NCI-H146 treated with DMSO at 0.1 percent for 48 hours (cell line): ENCODE data around the gene VPS36.
"Not testable (repeated sequence)": the region's sequence is repeated elsewhere in the genome, so short reads cannot be mapped to it uniquely, and the experiment has no call there.

ENCODE experiments used
- DNase-seq: peaks from one replicate; lab custom pipeline; 2025; ENCODE audit not compliant: unreplicated experiment; lab: John Stamatoyannopoulos, UW

The VPS36 gene, protein sequence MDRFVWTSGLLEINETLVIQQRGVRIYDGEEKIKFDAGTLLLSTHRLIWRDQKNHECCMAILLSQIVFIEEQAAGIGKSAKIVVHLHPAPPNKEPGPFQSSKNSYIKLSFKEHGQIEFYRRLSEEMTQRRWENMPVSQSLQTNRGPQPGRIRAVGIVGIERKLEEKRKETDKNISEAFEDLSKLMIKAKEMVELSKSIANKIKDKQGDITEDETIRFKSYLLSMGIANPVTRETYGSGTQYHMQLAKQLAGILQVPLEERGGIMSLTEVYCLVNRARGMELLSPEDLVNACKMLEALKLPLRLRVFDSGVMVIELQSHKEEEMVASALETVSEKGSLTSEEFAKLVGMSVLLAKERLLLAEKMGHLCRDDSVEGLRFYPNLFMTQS

GRCh38 chr13:52450012-52450792 is at the start of gene VPS36:
Gene VPS36 (minus strand): TSS chr13:52450634. CDS start chr13:52450594, 40 bp downstream.
- peak; percentile 90 for DNase-seq

DNA sequence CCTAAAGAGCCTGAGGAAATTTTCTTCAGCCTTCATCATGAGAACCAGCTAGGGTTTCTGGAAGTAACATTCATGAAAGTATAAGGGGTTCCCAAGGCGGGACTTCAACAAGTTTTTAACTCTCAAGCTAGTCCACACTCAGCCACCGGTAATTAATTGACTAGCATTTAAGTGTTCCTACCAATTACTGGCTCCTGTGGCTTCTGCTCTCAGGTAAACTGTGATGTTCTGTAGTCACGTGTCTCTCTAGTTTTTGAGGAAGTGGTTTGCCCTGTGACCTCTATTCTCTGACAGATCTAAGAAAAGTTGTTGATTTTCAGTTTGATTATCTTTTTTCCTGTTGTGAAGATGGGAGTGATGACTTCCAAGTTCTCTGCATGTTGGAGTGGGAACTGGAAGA is 47.5 kb upstream of the VPS36 start:
- DNase-seq: not testable (repeated sequence)

DNA sequence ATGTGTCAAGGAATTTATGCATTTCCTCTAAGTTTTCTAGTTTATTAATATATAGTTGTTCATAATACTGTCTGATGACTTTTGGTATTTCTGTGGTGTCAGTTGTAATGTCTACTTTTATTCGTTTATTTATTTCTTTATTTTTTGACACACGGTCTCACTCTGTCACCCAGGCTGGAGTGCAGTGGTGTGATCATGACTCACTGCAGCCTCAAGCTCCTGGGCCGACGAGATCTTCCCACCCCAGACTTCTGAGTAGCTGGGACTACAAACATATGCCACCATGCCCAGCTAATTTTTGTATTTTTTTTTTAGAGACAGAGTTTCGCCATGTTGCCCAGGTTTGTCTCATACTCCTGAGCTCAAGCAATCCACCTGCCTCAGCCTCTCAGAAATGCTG is 43.8 kb upstream of the VPS36 start:
- not testable (repeated sequence) for DNase-seq

DNA sequence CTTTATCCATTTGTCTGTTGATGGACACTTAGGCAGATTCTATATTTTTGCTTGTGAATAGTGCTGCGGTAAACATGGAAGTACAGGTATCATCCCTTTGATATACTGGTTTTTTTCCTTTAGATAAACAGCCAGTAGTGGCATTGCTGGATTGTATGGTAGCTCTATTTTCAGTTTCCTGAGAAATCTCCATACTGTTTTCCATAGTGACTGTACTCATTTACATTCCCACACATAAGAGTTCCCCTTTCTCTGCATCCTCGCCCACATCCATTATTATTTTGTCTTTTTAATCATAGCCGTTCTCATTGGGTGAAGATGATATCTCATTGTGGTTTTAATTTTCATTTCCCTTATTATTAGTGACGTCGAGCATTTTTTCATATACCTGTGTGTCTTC is 40.6 kb upstream of the VPS36 start:
- DNase-seq: not testable (repeated sequence)

DNA sequence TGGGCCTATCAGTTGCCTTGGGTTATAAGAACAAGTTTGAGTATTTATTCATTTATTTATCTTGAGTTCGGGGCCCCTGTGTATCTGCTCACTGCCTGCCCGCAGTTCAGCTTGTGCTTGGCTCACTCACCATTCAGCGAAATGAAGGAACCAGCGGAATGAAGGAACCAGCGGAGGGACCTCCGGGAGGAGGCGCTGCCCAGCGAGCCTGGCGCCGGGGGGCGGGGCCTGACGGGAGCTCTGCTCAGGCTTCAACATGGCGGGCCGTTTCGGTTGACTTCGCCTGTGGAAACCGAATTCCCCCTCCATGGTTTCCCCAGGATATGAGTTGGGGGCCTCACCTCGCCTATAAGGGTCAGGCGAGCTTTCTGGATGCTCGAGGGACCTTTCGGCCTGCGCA is 38.3 kb upstream of the VPS36 start:
- not testable (repeated sequence) for DNase-seq

DNA sequence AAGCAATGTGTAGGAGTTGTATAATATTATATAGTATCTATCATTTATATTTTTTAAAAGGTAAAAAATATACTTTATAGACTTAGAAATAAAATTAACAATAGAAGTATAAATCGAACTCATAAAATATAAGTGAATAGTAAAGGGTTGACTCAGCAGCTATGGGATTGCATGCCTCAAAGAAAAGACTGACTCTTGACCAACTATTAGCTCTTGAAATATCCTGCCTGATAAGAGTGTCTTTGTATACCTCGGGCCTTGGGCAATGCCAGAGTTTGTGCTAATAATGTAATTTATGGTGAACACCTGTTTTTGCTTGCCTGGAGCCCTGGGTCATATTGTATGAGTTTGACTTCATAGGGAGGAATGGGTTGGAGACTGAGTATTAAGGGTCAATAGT is 36.6 kb upstream of the VPS36 start:
- DNase-seq: not testable (repeated sequence)

- DNase-seq: not testable (repeated sequence)
These were observed 30.4 kb upstream of the VPS36 start for GRCh38 chr13:52480677-52481428.

GRCh38 chr13:52468487-52468886 is 18.1 kb upstream of the VPS36 start:
- DNase-seq: not testable (repeated sequence)

- no peak for DNase-seq
These were observed 13.1 kb upstream of the VPS36 start for GRCh38 chr13:52463526-52463925.

DNA sequence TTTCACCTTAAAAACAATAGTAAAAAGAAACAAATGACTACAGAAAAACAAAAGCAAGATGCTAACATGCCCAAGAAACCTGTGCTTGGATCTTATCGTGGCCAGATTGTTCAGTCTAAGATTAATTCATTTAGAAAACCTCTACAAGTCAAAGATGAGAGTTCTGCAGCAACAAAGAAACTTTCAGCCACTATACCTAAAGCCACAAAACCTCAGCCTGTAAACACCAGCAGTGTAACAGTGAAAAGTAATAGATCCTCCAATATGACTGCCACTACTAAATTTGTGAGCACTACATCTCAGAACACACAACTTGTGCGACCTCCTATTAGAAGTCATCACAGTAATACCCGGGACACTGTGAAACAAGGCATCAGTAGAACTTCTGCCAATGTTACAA is 10.8 kb upstream of the VPS36 start:
- DNase-seq: no peak

GRCh38 chr13:52459668-52460067 is 9.2 kb upstream of the VPS36 start:
- no peak for DNase-seq

DNA sequence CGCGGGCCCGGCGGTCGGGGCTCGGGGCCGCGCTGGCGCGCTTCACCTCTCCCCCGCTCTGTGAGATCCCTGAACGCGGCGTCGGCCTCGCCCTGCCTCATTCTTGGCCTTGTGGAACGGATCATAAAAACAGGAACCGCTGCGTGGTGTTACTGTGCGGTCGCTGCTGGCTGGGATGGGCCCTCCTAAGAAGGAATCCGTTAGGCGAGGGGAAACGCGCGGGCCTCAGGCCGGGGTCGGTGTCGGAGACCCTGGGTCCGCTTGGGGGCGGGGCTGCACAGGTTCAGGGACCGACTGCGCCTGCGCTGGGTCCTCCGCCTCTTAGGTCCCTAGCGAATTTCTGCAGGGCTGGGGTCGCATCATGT is 5.2 kb upstream of the VPS36 start:
- DNase-seq: peak; percentile 69

DNA sequence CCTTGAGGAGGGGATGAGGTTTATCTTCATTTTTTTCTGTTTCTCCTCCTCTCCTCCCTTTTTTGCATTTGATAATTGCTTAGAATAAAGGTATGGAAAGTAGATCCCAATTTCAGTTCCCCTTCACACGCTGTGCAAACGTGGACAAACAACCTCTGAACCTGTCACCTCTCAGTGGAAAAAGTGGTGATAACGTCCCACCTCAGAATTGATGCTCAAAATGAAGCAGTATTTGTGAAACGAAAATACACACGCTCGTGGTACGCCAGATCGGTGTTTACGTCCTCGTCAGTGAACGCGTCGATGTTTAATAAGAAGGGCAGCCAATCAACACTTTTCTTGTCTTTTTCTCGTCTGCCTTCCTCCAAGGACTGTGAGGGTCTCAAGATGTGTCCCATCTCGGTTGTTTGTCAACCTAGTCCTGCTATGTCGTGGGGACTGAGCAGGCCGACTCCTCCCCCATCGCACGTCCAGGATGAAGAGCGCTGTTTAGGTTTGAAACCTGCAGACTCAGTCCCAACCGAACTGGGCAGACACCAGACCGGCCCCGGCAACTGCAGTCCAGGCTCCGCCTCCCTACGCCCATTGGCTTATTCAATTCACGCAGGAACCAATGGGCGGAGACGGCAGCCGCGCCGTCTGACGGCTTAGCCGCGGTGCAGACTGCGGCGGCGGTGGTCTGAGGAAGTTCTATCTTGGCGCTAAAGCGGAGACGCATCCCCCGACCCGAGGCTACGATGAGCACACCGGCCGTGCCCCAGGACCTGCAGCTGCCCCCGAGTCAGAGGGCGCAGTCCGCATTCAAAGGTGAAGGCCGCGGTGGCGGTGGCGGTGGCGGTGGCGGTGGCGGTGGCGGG is 4.6 kb upstream of the VPS36 start, which contains the start of gene CKAP2:
TSS of gene CKAP2 (plus strand) at position 659 of the 857 bp plus-strand sequence. CDS start at position 738, 79 bp downstream.
- DNase-seq: peak; percentile 91

- DNase-seq: peak; percentile 30
These were observed 4.0 kb upstream of the VPS36 start for GRCh38 chr13:52454459-52454819.

DNA sequence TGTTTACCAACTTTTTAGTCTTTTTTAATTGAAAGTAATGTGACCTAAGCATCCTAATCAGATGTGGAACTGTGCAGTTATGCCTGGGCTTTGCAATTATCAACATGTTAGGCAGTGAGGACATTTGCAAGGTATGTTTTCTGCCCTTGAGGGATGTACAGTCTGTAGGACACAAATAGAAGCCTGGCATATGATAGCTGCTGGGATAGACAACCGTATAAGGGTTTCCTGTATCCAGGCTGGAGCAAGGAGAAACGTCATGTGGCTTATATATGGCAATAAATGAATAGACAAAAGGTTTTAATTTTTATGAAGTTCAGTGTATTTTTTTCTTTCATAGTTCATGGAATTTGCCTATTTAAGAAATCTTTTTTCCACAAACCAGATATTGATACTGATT is 2.0 kb upstream of the VPS36 start:
- DNase-seq: no peak

- no peak for DNase-seq
These were observed 836 bp upstream of the VPS36 start for GRCh38 chr13:52451135-52451804.

DNA sequence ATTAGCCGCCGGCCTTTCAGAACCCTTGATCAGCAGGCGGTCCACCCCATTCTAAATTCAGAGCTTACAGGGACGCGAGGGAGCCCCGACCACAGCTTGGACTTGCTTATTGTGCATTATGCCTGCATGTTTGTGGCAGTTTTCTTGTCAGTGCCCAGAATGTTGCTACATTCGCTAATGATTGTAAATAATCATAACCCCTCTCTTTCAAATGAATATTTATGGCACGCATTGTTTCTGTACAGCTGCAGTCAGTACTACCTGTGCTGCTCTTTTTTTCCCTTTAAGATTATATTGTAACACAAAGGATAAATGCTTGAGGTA is 321 bp upstream of the VPS36 start:
- DNase-seq: no peak

DNA sequence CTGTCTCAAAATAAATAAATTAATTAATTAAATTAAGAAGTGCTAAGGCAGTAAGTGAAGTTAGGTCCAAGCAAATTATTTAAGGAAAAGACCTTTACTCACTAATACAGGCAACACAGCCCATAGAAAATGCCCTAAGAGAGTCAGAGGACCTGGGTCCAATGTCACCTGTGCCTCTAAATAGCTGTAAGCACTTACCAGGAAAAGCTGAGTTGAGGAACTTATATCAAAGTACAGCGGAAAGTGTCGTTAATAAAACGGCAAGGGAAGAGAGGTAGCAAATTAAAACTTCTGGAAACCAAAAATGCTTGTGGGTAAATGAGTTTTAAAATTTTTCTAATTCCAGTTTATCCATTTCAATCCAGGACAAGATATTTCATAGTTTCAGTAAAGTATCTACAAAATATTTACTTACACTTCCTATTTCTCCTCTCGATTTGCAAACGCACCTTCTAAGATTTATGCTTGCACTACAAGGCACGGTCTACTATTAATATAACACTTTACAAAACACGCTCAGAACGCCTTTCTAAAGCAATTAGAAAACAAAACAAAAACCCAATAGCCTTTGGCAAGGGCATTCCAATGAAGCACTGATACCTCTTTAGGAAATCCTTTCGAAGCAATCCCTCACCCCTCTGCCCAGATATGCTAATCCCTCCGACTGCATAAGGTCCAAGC is 963 bp downstream of the VPS36 start:
- peak; percentile 72 for DNase-seq

DNA sequence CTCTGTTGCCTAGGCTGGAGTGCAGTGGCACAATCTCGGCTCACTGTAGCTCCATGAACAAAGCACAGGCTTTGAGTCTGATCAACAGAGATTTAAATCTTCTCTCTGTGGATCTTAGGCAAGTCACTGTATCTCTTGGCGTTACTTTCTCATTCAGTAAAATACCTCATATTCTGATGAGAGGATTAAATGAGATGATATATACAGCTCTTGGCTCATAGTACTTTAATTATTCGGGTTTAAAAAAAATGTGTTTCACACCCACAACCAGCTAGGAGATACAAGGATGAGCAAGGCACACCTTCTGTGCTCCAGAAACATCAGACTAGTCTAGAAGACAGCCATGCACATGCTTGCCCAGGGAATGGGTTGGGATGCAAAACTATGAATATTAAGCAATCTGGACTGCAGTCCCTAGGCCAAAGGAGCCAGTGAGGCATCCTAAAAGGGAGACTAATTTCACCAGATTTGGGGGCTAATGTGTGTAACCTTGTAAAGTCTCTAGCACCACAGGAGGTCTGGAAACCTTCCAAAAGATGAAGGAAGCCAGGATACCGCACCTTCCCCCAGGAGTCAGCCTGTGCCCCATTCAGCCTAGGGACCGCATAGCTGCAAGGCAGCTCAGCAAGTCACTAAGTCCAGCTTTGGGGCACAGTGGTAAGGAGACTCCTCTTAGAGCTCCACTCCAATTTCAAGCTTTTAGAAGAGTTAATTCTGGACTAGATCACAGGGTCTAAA is 2.5 kb downstream of the VPS36 start:
- no peak for DNase-seq
